ENCODE measurements around the gene ELOVL6. TPM values are rescaled to one million over a fixed set of nuclear protein-coding genes. Genes with fewer than 3 reads are reported as not detected.

ELOVL6 gene
- total RNA-seq, 4 donors from 2014 or later, result 2.2 to 5.8 (median 5.0) TPM

DNA sequence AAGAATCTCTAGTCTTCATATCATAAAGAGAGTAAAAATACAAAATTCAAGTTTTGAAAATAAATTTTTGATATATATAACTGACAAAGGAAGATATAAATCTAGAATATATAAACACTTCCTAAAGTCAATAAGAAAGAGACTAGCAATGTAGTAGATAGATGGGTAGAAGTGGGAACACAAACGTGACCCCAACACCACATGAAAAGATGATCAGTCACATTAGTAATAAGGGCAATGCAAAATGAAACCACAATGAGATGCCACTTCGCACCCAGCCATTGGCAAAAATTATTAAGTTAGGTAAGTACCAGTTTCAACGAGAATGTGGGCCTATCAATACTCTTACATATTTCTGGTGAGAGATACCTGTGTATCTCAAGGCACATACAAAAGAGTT, 179.3 kb downstream of the ELOVL6 start:
- ATAC-seq (ENCODE audit: low FRiP score) (no peak), DNase-seq (ENCODE audit: low spot score) (no peak)
- TF ChIP-seq, protein P1, sequence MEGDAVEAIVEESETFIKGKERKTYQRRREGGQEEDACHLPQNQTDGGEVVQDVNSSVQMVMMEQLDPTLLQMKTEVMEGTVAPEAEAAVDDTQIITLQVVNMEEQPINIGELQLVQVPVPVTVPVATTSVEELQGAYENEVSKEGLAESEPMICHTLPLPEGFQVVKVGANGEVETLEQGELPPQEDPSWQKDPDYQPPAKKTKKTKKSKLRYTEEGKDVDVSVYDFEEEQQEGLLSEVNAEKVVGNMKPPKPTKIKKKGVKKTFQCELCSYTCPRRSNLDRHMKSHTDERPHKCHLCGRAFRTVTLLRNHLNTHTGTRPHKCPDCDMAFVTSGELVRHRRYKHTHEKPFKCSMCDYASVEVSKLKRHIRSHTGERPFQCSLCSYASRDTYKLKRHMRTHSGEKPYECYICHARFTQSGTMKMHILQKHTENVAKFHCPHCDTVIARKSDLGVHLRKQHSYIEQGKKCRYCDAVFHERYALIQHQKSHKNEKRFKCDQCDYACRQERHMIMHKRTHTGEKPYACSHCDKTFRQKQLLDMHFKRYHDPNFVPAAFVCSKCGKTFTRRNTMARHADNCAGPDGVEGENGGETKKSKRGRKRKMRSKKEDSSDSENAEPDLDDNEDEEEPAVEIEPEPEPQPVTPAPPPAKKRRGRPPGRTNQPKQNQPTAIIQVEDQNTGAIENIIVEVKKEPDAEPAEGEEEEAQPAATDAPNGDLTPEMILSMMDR (IDR thresholded peaks at IDR 0.05), result no peak

DNA sequence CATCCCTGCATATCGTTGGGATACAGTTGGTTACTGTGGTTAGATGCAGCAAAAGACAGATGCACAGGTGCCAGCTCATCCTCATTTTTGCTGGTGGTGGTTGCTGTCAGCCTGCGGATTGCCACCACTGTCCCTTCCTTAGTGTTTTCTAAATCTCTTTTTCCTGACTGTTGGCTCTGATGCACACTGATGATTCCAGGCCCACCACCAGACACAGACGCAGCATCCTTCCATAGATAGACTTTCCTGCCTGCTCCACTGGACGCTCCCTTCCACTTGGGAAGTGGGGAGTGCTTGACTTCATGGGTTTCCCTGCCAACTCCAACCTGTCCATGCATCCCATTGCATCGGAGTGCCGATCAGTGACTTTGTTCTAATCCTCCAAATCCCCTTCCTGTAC, 184.2 kb downstream of the ELOVL6 start:
- TF ChIP-seq, protein P1 (IDR thresholded peaks at IDR 0.05), result no peak
- DNase-seq (ENCODE audit: low spot score) (no peak), ATAC-seq (ENCODE audit: low FRiP score) (no peak)

DNA sequence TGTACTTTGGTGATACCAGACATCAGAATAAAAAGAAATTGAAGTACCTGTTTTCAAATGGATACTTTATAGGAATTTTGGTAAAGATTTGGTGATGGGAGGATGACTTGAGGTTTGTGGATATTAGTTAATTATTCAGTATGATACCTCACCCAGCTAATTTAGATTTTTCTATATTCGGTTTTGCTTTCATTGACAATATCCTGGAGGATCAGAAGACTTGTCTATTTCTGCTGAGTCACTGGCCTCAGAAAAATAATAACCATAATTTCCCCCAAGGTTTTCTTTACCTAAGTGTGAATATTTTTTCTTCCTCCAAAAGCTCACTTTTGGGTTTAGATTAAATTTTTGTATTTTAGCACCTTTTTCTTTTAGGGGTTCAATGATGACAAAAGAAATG, 185.5 kb downstream of the ELOVL6 start:
- TF ChIP-seq, protein P1 (IDR thresholded peaks at IDR 0.05), result no peak
- no peak for DNase-seq (ENCODE audit: low spot score)
- ATAC-seq (ENCODE audit: low FRiP score), result no peak

DNA sequence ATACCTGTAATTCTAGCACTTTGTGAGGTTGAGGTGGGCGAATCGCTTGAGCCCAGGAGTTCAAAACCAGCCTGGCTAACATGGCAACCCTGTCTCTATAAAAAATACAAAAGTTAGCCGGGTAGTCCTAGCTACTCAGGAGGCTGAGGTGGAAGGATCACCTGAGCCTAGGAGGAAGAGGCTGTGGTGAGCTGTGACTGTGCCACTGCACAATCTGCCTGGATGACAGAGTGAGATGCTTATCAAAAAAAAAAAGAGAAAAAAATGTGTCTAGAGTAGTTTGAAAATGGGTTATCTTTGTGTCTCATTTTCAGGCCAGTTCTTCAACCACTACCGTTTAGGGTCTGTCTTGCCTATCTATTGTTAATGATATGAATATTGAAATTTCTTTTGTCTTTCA, 187.6 kb downstream of the ELOVL6 start:
- no peak for ATAC-seq (ENCODE audit: low FRiP score)
- TF ChIP-seq, protein P1 (IDR thresholded peaks at IDR 0.05), result no peak

DNA sequence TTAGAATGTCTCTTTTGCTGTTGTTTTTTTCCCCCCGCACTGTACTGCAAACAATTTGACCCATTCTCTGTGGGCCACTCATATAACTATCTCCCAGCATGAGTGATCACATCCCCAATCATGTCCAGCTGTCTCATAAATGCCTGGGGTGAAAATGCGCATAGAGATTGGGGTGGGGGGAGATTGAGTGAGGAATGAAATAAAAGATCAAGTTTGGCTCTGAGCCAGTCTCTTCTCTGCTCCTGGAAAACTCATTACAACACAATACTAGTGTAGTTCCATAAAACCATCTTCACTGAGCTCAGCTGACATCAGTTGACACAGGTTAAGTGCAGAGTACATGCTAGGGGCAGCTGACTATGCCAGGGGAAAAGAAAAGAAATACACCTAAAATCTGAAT, 188.9 kb downstream of the ELOVL6 start:
- no peak for DNase-seq (ENCODE audit: low spot score)
- ATAC-seq (ENCODE audit: low FRiP score), result no peak
- TF ChIP-seq, protein P1 (IDR thresholded peaks at IDR 0.05), result no peak

More for the DNA sequence above, 187.6 kb downstream of the ELOVL6 start:
- DNase-seq (ENCODE audit: low spot score), result no peak

DNA sequence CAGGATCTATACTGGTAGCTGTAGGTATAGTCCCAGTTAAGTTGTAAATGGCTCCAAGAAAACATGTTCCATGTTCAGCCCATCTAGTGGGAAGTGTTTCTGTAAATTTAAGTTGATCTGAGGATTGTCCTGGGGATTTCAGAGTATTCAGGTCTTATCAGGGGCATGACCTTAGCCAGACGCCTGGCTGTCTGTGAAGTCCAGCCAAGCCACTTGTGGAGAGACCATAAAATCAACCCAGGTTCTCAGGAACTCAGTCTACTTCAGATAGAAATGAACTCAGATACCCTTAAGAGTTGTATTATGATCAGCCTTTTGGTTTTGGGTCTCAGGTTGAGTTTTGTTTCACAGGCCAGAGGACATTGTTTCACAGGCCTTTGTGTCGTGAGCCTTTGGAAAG, 189.9 kb downstream of the ELOVL6 start:
- TF ChIP-seq, protein P1 (IDR thresholded peaks at IDR 0.05), result no peak
- no peak for ATAC-seq (ENCODE audit: low FRiP score)
- no peak for DNase-seq (ENCODE audit: low spot score)

DNA sequence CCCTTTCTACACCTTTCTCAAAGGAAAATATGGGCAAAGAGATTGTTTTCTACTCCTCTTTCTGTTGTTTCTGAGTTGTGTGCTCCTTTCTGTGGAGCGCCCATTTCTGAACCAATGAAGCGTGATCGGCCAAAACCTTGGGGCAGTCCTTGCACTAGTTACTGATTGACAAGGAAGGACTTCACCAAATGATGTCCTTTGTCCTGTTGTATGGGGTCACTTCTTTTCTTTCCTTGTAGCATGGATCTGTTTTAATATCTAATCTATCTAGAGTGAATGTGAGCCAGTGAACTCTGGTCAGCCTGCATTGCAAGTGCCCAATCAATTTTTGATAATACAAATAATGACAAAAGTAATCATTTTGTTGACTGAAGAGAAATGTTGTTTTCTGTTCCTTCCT, 191.2 kb downstream of the ELOVL6 start:
- TF ChIP-seq, protein P1 (IDR thresholded peaks at IDR 0.05), result no peak
- ATAC-seq (ENCODE audit: low FRiP score), result no peak
- DNase-seq (ENCODE audit: low spot score), result no peak

All from omental fat pad (tissue), 4 donors.